ENCODE data around the gene MRTFA. TPM values are rescaled to one million over a fixed set of nuclear protein-coding genes. Genes with fewer than 3 reads are reported as not detected.
"Not testable (repeated sequence)": the region's sequence is repeated elsewhere in the genome, so short reads cannot be mapped to it uniquely, and the experiment has no call there.

The MRTFA gene
- total RNA-seq, 2 experiments from 2014 or later, result 47.7 to 66.9 TPM

DNA sequence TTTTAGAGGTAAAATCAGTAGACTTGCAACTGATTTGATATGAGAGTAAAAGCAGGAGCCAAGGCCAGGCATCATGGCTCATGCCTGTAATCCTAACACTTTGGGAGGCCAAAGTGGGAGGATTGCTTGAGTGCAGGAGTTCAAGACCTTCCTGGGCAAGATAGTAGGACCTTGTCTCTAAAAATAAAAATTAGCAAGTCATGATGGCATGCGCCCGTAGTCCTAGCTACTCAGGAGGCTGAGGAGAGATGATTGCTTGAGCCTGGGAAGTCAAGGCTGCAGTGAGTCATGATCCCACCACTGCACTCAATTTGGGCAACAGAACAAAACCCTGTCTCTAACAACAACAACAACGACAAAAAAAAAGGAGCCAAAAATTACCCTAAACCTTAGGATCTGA is 252.6 kb downstream of the MRTFA start:
- H3K36me3 ChIP-seq (ENCODE audit: insufficient read depth, low read length), result peaks cover 37% of the 10 kb centered on the region
- peak overlapping the region; percentile 20 for H3K27ac ChIP-seq (ENCODE audit: low read depth, low read length, poor library complexity, severe bottlenecking)
- H3K9me3 ChIP-seq (ENCODE audit: low read length), result 0 out of 2 replicates have a peak, but pooled peaks cover 4% of the 10 kb centered on the region
- H2AFZ ChIP-seq (ENCODE audit: low read length), result no peak overlapping the region
- H3K4me3 ChIP-seq (ENCODE audit: low read depth, low read length, poor library complexity, severe bottlenecking), result no peak overlapping the region
- H3K79me2 ChIP-seq (ENCODE audit: insufficient read depth, low read depth, low read length), result peaks cover 65% of the 10 kb centered on the region
- TF ChIP-seq, protein P1, sequence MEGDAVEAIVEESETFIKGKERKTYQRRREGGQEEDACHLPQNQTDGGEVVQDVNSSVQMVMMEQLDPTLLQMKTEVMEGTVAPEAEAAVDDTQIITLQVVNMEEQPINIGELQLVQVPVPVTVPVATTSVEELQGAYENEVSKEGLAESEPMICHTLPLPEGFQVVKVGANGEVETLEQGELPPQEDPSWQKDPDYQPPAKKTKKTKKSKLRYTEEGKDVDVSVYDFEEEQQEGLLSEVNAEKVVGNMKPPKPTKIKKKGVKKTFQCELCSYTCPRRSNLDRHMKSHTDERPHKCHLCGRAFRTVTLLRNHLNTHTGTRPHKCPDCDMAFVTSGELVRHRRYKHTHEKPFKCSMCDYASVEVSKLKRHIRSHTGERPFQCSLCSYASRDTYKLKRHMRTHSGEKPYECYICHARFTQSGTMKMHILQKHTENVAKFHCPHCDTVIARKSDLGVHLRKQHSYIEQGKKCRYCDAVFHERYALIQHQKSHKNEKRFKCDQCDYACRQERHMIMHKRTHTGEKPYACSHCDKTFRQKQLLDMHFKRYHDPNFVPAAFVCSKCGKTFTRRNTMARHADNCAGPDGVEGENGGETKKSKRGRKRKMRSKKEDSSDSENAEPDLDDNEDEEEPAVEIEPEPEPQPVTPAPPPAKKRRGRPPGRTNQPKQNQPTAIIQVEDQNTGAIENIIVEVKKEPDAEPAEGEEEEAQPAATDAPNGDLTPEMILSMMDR (conservative IDR thresholded peaks at IDR 0.05; ENCODE audit: low read length), result no peak
- no peak for TF ChIP-seq EZH2phosphoT487 (IDR thresholded peaks at IDR 0.05; ENCODE audit: borderline replicate concordance, low read depth, low read length)
- ChIA-PET CTCF (ENCODE audit: unreplicated experiment) (no interaction called here), POLR2A (interaction anchor here (1.2 to 2.5 kb wide), 2 partner anchors 9 to 32 kb away, joined by 7 to 13 read pairs; no protein-coding TSS in a partner anchor)
- H3K9me2 ChIP-seq (ENCODE audit: insufficient read depth, low read length), result no peaks in the 10 kb centered on the region
- H3K4me1 ChIP-seq (ENCODE audit: insufficient read depth, low read length, poor library complexity, severe bottlenecking), result peaks cover 68% of the 10 kb centered on the region
- intact Hi-C loops (cut with micrococcal nuclease; ENCODE audit: unreplicated experiment), result no loop called here
- no peak overlapping the region for H3K4me2 ChIP-seq (ENCODE audit: low read length)
- no peak for DNase-seq (ENCODE audit: low spot score)
- H4K20me1 ChIP-seq (ENCODE audit: insufficient read depth, low read length), result no peaks in the 10 kb centered on the region
- BruUV-seq (replicated peaks), result no TSS peak

DNA sequence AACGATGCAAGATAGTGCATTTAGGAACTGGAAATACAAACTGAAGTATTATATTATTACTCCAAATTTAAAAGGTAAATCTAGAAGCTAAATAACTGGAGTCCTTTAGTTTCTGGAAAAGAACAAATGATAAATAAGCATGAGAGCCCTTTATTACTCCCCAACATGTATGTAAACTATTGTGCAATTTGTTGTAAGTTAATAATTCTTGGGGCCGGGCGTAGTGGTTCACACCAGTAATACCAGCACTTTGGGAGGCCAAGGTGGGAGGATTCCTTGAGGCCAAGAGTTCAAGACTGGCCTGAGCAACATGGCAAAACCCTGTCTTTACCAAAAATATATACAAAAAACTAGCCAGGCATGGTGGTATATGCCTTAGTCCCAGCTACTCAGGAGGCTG is 255.1 kb downstream of the MRTFA start:
- Histone ChIP-seq H4K20me1 (ENCODE audit: insufficient read depth, low read length) (no peaks in the 10 kb centered on the region), H2AFZ (ENCODE audit: low read length) (no peak overlapping the region), H3K27ac (ENCODE audit: low read depth, low read length, poor library complexity, severe bottlenecking) (no peak overlapping the region), H3K9me2 (ENCODE audit: insufficient read depth, low read length) (no peaks in the 10 kb centered on the region), H3K9me3 (ENCODE audit: low read length) (0 out of 2 replicates have a peak, but pooled peaks cover 4% of the 10 kb centered on the region), H3K4me3 (ENCODE audit: low read depth, low read length, poor library complexity, severe bottlenecking) (no peak overlapping the region), H3K4me2 (ENCODE audit: low read length) (no peak overlapping the region), H3K79me2 (ENCODE audit: insufficient read depth, low read depth, low read length) (peaks cover 79% of the 10 kb centered on the region), H3K4me1 (ENCODE audit: insufficient read depth, low read length, poor library complexity, severe bottlenecking) (peaks cover 73% of the 10 kb centered on the region), H3K36me3 (ENCODE audit: insufficient read depth, low read length) (peaks cover 25% of the 10 kb centered on the region)
- ChIA-PET CTCF (ENCODE audit: unreplicated experiment) (no interaction called here), POLR2A (interaction anchor here (1.1 to 2.5 kb wide), 2 partner anchors 11 to 54 kb away, joined by 3 to 13 read pairs; no protein-coding TSS in a partner anchor)
- TF ChIP-seq, protein P1 (conservative IDR thresholded peaks at IDR 0.05; ENCODE audit: low read length), result no peak
- TF ChIP-seq EZH2phosphoT487 (IDR thresholded peaks at IDR 0.05; ENCODE audit: borderline replicate concordance, low read depth, low read length), result no peak
- no peak for DNase-seq (ENCODE audit: low spot score)
- intact Hi-C loops (cut with micrococcal nuclease; ENCODE audit: unreplicated experiment), result no loop called here
- no TSS peak for BruUV-seq (replicated peaks)

DNA sequence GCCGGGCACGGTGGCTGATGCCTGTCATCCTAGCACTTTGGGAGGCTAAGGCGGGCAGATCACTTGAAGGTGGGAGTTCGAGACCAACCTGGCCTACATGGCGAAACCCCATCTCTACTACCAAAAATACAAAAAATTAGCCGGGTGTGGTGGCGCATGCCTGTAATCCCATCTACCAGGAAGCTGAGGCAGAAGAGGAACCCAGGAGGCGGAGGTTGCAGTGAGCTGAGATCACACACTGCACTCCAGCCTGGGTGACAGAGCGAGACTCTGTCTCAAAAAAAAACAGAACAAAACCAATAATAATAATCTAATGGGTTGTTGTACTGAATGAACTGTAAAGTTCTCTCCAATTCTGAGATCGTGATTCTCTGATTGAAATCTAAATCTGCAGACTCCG is 258.1 kb downstream of the MRTFA start:
- BruUV-seq (replicated peaks); H3K9me3 ChIP-seq (ENCODE audit: low read length); CTCF ChIA-PET (ENCODE audit: unreplicated experiment); H3K4me3 ChIP-seq (ENCODE audit: low read depth, low read length, poor library complexity, severe bottlenecking); H3K9me2 ChIP-seq (ENCODE audit: insufficient read depth, low read length); H4K20me1 ChIP-seq (ENCODE audit: insufficient read depth, low read length); H2AFZ ChIP-seq (ENCODE audit: low read length); H3K27ac ChIP-seq (ENCODE audit: low read depth, low read length, poor library complexity, severe bottlenecking); DNase-seq (ENCODE audit: low spot score): not testable (repeated sequence)
- Histone ChIP-seq H3K4me2 (ENCODE audit: low read length) (0 out of 2 replicates have a peak overlapping the region, but pooled peaks have one; percentile 3), H3K36me3 (ENCODE audit: insufficient read depth, low read length) (peaks cover 38% of the 10 kb centered on the region), H3K4me1 (ENCODE audit: insufficient read depth, low read length, poor library complexity, severe bottlenecking) (peaks cover 69% of the 10 kb centered on the region), H3K79me2 (ENCODE audit: insufficient read depth, low read depth, low read length) (peaks cover 80% of the 10 kb centered on the region)
- POLR2A ChIA-PET, result interaction anchor here (1.0 to 1.8 kb wide), 2 partner anchors 18 to 34 kb away, joined by 3 to 10 read pairs; no protein-coding TSS in a partner anchor
- intact Hi-C loops (cut with micrococcal nuclease; ENCODE audit: unreplicated experiment), result loop anchor here (10.0 kb wide), 1 partner anchor 266 kb away; no protein-coding TSS in a partner anchor
